Loucy (cell line): ENCODE data around the gene KLHL33.

Experiments used
- CTCF ChIP-seq: fragments of 200-600 bp; sonication (generic); conservative IDR thresholded peaks from 2 replicates; pipeline ENCODE4 v1.5.1; 2014; ENCODE audit warnings: mild to moderate bottlenecking, antibody characterized with exemption, low read length
- EZH2phosphoT487 ChIP-seq: fragments of 200-600 bp; IDR thresholded peaks from 2 replicates; pipeline ENCODE4 v1.6.1; 2018; ENCODE audit warnings: antibody characterized with exemption, mild to moderate bottlenecking, moderate library complexity, borderline replicate concordance

- TF ChIP-seq CTCF (peak; percentile 83), EZH2phosphoT487 (no peak)
Observed at GRCh38 chr14:20415782-20416206, 20.2 kb downstream of the KLHL33 start.
